OCI-LY7 (cell line): Measurements from ENCODE around the gene EVI5L.

Experiments used
- CTCF ChIP-seq: fragments of 200-600 bp; sonication (generic); conservative IDR thresholded peaks from 2 replicates; pipeline ENCODE4 v1.5.1; 2014; ENCODE audit warnings: mild to moderate bottlenecking, antibody characterized with exemption, low read length, moderate library complexity, mixed read lengths
- EZH2phosphoT487 ChIP-seq: fragments of 200-600 bp; sonication (generic); IDR thresholded peaks from 2 replicates; pipeline ENCODE4 v1.6.1; 2018; ENCODE audit warnings: low read depth, borderline replicate concordance, mild to moderate bottlenecking, mixed run types, antibody characterized with exemption, low read length, moderate library complexity, mixed read lengths

- TF ChIP-seq CTCF, result no peak
- TF ChIP-seq EZH2phosphoT487, result no peak
These were observed 32.5 kb downstream of the EVI5L start for GRCh38 chr19:7862413-7862951.
